ENCODE measurements around the gene NCBP1.
A peak's percentile ranks its signal among the peaks of the same experiment; 100 is the strongest.
"Not testable (repeated sequence)": the region's sequence is repeated elsewhere in the genome, so short reads cannot be mapped to it uniquely, and the experiment has no call there.

Gene NCBP1

GRCh38 chr9:97675655-97676054 lies 42.0 kb downstream of the NCBP1 start:
- DNase-seq (ENCODE audit: low spot score): no peak

- DNase-seq (ENCODE audit: low spot score): no peak
These were observed 48.6 kb downstream of the NCBP1 start for GRCh38 chr9:97682242-97682641.

GRCh38 chr9:97688654-97689053 lies 55.0 kb downstream of the NCBP1 start:
- DNase-seq (ENCODE audit: low spot score): no peak

- no peak for DNase-seq (ENCODE audit: low spot score)
These were observed 56.0 kb downstream of the NCBP1 start for GRCh38 chr9:97689401-97690180.

GRCh38 chr9:97694769-97695168 lies 61.1 kb downstream of the NCBP1 start:
- no peak for DNase-seq (ENCODE audit: low spot score)

GRCh38 chr9:97695390-97695789 lies 61.8 kb downstream of the NCBP1 start:
- no peak for DNase-seq (ENCODE audit: low spot score)

- no peak for DNase-seq (ENCODE audit: low spot score)
These were observed 62.6 kb downstream of the NCBP1 start for GRCh38 chr9:97695995-97696802.

GRCh38 chr9:97696803-97697601 lies 63.4 kb downstream of the NCBP1 start, which contains the start of gene XPA:
XPA (minus strand) TSS chr9:97697340; CDS start chr9:97697292, 48 bp downstream.
- peak; percentile 98 for DNase-seq (ENCODE audit: low spot score)

GRCh38 chr9:97697837-97698236 lies 64.2 kb downstream of the NCBP1 start:
- DNase-seq (ENCODE audit: low spot score): no peak

GRCh38 chr9:97698865-97699264 lies 65.2 kb downstream of the NCBP1 start:
- no peak for DNase-seq (ENCODE audit: low spot score)

GRCh38 chr9:97699281-97699680 lies 65.7 kb downstream of the NCBP1 start:
- DNase-seq (ENCODE audit: low spot score): not testable (repeated sequence)

GRCh38 chr9:97699824-97700223 lies 66.2 kb downstream of the NCBP1 start:
- DNase-seq (ENCODE audit: low spot score): not testable (repeated sequence)

GRCh38 chr9:97703437-97704344 lies 70.1 kb downstream of the NCBP1 start:
- peak; percentile 70 for DNase-seq (ENCODE audit: low spot score)

- DNase-seq (ENCODE audit: low spot score): no peak
These were observed 70.7 kb downstream of the NCBP1 start for GRCh38 chr9:97704345-97704677.

- no peak for DNase-seq (ENCODE audit: low spot score)
These were observed 71.2 kb downstream of the NCBP1 start for GRCh38 chr9:97704851-97705250.

- DNase-seq (ENCODE audit: low spot score): no peak
These were observed 71.8 kb downstream of the NCBP1 start for GRCh38 chr9:97705354-97705950.

GRCh38 chr9:97706246-97706645 lies 72.6 kb downstream of the NCBP1 start:
- DNase-seq (ENCODE audit: low spot score): no peak

GRCh38 chr9:97710356-97711222 lies 77.0 kb downstream of the NCBP1 start:
- DNase-seq (ENCODE audit: low spot score): peak; percentile 69

- no peak for DNase-seq (ENCODE audit: low spot score)
These were observed 77.6 kb downstream of the NCBP1 start for GRCh38 chr9:97711223-97711626.

GRCh38 chr9:97714435-97714834 lies 80.8 kb downstream of the NCBP1 start:
- DNase-seq (ENCODE audit: low spot score): peak; percentile 62

Data from hepatic stellate cell (primary cell).